ENCODE measurements around the gene COA3.

Gene COA3

DNA sequence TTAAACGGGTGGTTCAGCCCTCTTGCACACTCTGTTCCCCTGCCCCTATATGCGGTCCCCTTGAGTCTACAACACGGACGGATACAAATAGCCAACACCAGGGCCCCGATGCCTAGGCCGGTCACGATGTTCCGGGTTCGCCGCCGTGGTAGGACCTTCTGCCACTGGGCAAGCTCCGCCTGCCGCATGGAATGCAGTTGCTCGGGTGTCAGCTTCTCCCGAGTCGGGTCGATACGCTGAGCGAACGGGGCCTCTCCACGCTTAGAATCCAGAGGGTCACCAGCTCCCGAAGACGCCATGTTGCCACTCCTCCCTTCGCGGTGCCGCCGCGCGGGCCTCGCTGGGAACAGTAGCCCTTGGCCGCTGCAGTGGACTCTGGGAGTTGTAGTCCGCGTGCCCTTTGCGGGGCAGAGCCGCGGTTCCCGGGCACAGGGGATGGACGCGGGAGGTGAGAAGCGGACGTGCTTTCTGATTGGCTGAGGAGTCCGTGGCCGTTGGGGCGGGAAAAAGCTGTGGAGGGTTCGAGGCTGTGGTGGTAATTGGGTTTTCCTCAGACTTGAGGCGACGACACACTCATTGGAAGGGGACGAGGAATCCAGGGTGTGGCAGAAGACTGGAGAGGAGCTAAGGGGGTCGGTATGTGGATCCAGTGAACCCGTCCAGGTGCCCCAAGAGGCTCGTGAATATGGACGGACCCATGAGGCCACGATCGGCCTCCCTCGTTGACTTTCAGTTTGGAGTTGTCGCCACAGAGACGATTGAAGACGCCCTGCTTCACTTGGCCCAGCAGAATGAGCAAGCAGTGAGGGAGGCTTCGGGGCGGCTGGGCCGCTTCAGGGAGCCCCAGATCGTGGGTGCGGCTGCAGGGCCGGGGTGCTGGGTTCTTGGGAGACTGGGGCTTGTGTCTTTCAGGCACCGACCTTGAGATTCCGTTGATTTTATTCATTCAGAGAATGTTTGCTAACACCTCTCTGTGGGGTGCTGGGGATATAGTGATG, at the start of gene COA3, which contains the start of gene CNTD1:
Gene COA3, minus strand, starts transcription at position 322 of the 998 bp plus-strand sequence. Its CDS starts 23 bp downstream, at position 299.
Gene CNTD1, plus strand, starts transcription at position 479 of the 998 bp plus-strand sequence. Its CDS starts 207 bp downstream, at position 686.
- DNase-seq (ENCODE audit: low spot score) = peak; percentile 90

GRCh38 chr17:42848093-42848492, 49.6 kb upstream of the COA3 start:
- no peak for DNase-seq (ENCODE audit: low spot score)

- no peak for DNase-seq (ENCODE audit: low spot score)
Observed at GRCh38 chr17:42846594-42847280, 48.2 kb upstream of the COA3 start.

GRCh38 chr17:42845918-42846593, 47.6 kb upstream of the COA3 start:
- DNase-seq (ENCODE audit: low spot score) = no peak

- DNase-seq (ENCODE audit: low spot score) = no peak
Observed at GRCh38 chr17:42845556-42845917, 47.0 kb upstream of the COA3 start.

GRCh38 chr17:42844761-42845555, 46.5 kb upstream of the COA3 start:
- DNase-seq (ENCODE audit: low spot score) = no peak

DNA sequence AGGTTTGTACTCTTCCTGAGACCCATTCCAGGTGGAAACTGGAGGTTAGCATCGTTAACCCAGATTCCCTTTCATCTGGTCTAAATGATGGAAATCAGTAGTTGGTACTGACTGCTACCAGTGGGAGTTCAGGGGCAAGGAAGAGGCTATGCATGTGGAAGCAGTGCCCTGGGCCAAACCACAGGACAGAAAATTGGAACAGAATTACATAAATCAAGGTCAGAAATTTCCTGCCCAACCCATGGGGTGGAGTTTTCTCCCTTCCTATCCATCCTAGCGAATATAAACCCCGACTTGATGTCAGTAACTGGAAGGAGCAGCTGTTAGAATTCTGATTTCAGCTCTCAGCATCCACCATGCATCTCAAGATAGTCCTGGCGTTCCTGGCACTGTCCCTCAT, 45.8 kb upstream of the COA3 start, which contains the start of gene AOC2:
Gene AOC2, plus strand, starts transcription at position 310 of the 400 bp plus-strand sequence. Its CDS starts 47 bp downstream, at position 357.
- no peak for DNase-seq (ENCODE audit: low spot score)

DNA sequence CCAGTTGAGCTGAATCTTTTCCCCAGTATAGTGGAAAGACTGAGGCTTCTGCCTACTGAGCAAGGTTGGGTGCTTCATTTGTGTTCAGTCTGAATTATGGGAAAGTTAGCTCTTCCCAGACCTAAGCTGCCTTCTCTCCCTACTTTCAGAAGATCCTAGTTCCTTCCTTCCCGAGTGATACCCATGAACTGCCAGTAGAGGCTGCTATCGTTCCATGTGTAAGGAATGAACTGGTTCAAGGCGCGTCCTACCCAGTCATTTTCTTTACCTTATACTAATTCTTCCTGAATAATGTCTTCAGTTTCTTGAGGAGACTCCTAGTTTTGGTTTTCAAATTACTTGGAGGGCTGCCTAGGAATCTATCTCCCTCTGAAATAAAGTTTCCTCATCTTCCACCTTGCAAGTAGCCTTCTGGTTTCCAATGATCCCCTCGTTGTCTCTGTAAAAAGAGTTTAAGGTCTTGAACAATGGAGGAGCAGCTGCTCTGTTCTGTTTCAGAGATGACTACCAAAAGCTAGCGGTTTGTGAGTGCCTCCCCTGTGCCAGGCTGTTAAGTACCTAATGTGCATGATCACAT, 44.9 kb upstream of the COA3 start:
- no peak for DNase-seq (ENCODE audit: low spot score)

GRCh38 chr17:42841975-42842685, 43.6 kb upstream of the COA3 start:
- no peak for DNase-seq (ENCODE audit: low spot score)

DNA sequence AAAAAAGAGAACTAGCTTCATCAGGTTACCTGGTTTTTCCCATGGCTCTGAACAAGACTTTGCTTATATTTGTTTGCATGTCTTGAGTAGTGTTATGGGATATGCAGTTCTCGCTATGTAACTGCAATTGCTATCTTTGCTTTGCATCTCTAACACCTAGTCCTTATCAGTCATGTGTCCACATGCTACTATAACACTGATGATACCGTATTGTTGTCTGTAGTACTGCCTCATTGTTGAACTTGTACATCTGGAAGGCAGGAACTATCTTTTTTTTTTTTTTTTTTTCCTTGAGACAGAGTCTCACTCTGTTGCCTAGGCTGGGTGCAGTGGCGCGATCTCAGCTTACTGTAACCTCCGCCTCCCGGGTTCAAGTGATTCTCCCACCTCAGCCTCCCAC, 37.2 kb upstream of the COA3 start:
- no peak for DNase-seq (ENCODE audit: low spot score)

DNA sequence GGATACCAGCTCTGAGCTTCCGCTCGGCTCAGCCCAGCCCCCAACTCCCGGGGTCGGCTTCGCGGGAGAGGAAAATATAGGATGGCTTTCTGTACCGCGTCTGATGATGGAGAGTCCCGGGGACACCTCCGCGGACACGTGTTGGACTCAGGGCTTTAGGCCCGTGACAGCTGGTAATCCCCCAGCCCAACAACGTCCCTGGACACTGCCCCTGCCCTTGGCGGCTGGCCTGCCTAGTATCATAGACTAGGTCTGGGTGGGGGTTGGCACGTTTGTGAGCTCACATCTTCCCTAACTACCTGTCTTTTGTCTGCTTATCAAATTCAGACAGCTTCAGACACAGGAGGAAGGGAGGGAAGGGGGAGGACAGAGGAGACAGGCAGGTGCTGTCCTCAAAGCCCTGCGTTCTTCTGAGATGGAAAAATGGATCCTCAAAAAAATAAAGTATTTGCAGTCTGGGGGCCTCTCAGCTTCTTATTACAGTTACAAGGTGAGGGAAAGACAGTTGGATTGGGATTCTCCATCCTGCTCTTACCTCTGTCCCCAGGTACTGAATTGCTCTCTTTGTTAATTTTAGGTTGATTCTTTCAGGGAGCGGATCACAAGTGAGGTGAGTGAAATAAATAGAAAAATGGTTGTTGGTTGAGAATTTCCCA, 35.4 kb upstream of the COA3 start:
- no peak for DNase-seq (ENCODE audit: low spot score)

- peak; percentile 93 for DNase-seq (ENCODE audit: low spot score)
Observed at GRCh38 chr17:42832934-42833766, 34.6 kb upstream of the COA3 start, which contains the start of gene PSME3. Gene PSME3 (plus strand): TSS chr17:42833397. CDS start chr17:42833632, 235 bp downstream.

DNA sequence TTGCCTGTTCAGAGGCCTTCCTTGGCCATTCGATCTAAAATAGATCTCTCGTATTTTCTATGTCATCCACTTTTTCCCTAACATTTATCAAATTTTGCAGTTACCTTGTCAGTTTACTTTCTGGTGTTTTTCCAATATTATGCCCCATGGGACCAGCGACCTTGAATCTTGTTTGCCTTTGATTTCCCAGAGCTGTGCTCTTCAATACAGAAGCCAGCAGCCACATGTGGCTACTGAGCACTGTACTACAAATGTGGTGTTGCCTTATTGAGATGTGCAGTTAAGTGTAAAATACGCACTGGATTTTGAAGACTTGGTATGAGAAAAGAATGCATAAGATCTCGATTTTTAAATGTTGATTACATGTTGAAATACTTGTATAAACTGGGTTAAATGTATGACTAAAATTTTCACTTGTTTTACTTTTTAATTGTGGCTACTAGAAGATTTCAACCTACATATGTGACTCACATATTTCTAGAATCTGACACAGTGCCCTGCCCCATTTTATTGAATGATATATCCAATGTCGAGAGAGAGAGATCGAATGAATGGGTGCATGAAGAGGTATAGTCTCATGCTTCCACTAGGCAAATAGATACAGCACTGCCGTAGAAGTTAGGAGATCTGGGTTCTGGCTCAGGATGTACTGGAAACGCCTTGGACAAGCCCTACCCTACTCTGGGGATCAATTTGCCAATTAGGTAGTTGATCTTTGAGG, 33.9 kb upstream of the COA3 start:
- DNase-seq (ENCODE audit: low spot score) = no peak

- no peak for DNase-seq (ENCODE audit: low spot score)
Observed at GRCh38 chr17:42830971-42831370, 32.5 kb upstream of the COA3 start.

GRCh38 chr17:42827472-42827871, 29.0 kb upstream of the COA3 start:
- no peak for DNase-seq (ENCODE audit: low spot score)

- DNase-seq (ENCODE audit: low spot score) = no peak
Observed at GRCh38 chr17:42821176-42821575, 22.7 kb upstream of the COA3 start.

GRCh38 chr17:42819939-42820535, 21.5 kb upstream of the COA3 start:
- no peak for DNase-seq (ENCODE audit: low spot score)

- no peak for DNase-seq (ENCODE audit: low spot score)
Observed at GRCh38 chr17:42818379-42818778, 19.9 kb upstream of the COA3 start.

Data from left forelimb (tissue), 1 donor.